PC-3 (cell line): Measurements from ENCODE around the gene TMEM254.

Experiments
- EZH2 ChIP-seq: fragments of 300-600 bp; sonication (generic); IDR thresholded peaks from one replicate; pipeline ENCODE4 v1.6.1; 2017; ENCODE audit warnings: antibody characterized with exemption, mild to moderate bottlenecking, low read length; ENCODE audit not compliant: unreplicated experiment
- TF ChIP-seq, protein P1 (sequence below): fragments of 300-600 bp; sonication (generic); conservative IDR thresholded peaks from 2 replicates; pipeline ENCODE4 v1.5.1; 2017; ENCODE audit warnings: antibody characterized with exemption, low read depth, mild to moderate bottlenecking, low read length

DNA sequence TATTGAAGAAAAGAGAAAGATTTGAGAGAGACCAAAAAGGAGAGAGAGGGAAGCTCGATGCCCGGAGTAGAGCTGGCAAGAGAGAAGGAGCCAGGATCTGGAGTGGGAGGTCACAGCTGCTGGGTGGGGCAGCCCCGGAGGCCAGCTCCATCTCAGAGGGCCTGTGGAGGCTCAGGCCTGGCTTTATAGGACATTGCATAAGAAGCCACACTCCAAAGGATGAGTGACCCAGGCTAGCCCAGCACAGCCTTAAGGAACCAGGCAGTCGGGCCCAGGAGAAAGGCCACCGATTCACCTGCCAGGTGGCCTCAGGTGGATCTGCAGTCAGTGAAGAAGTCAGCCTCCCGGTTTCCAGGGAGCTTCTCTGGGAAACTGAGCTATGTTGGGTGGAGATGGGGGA, 54.7 kb downstream of the TMEM254 start:
- TF ChIP-seq, protein P1, sequence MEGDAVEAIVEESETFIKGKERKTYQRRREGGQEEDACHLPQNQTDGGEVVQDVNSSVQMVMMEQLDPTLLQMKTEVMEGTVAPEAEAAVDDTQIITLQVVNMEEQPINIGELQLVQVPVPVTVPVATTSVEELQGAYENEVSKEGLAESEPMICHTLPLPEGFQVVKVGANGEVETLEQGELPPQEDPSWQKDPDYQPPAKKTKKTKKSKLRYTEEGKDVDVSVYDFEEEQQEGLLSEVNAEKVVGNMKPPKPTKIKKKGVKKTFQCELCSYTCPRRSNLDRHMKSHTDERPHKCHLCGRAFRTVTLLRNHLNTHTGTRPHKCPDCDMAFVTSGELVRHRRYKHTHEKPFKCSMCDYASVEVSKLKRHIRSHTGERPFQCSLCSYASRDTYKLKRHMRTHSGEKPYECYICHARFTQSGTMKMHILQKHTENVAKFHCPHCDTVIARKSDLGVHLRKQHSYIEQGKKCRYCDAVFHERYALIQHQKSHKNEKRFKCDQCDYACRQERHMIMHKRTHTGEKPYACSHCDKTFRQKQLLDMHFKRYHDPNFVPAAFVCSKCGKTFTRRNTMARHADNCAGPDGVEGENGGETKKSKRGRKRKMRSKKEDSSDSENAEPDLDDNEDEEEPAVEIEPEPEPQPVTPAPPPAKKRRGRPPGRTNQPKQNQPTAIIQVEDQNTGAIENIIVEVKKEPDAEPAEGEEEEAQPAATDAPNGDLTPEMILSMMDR, result no peak
- no peak for TF ChIP-seq EZH2
